ENCODE measurements around the gene BMERB1. TPM values are rescaled to one million over a fixed set of nuclear protein-coding genes. Genes with fewer than 3 reads are reported as not detected.

The BMERB1 gene
- total and polyA plus RNA-seq, 9 donors, result 17.8 to 29.2 (median 26.7) TPM

GRCh38 chr16:15521390-15521757, 87.0 kb downstream of the BMERB1 start:
- Histone ChIP-seq H3K36me3 (ENCODE audit: control insufficient read depth, insufficient read depth, low read length) (no peaks in the 10 kb centered on the region), H3K27ac (ENCODE audit: low read length) (peak overlapping the region; percentile 13), H3K4me3 (ENCODE audit: low read length) (no peak overlapping the region), H3K27me3 (ENCODE audit: control insufficient read depth, insufficient read depth, low read length) (no peaks in the 10 kb centered on the region), H3K9me3 (replicated peaks; ENCODE audit: control insufficient read depth, low read depth, low read length) (no peaks in the 10 kb centered on the region), H3K4me1 (ENCODE audit: control insufficient read depth, insufficient read depth, low read length) (peaks cover 56% of the 10 kb centered on the region)
- no peak for DNase-seq

- no peak for DNase-seq
- 40% methylated on average over 3 of the region's 10 CpGs for WGBS (ENCODE audit: insufficient coverage)
- peaks cover 53% of the 10 kb centered on the region for H3K4me1 ChIP-seq (ENCODE audit: control insufficient read depth, insufficient read depth, low read length)
- H3K4me3 ChIP-seq (ENCODE audit: low read length), result no peak overlapping the region
- peak overlapping the region; percentile 35 for H3K27ac ChIP-seq (ENCODE audit: low read length)
- H3K36me3 ChIP-seq (ENCODE audit: control insufficient read depth, insufficient read depth, low read length), result no peaks in the 10 kb centered on the region
- no peaks in the 10 kb centered on the region for H3K9me3 ChIP-seq (replicated peaks; ENCODE audit: control insufficient read depth, low read depth, low read length)
- H3K27me3 ChIP-seq (ENCODE audit: control insufficient read depth, insufficient read depth, low read length), result no peaks in the 10 kb centered on the region
These were observed 87.5 kb downstream of the BMERB1 start for GRCh38 chr16:15521758-15522509.

GRCh38 chr16:15523092-15523541, 88.7 kb downstream of the BMERB1 start:
- no peak overlapping the region for H3K4me3 ChIP-seq (ENCODE audit: low read length)
- DNase-seq, result peak; percentile 64
- 53% methylated on average over 10 of the region's 10 CpGs for WGBS (ENCODE audit: insufficient coverage)

DNA sequence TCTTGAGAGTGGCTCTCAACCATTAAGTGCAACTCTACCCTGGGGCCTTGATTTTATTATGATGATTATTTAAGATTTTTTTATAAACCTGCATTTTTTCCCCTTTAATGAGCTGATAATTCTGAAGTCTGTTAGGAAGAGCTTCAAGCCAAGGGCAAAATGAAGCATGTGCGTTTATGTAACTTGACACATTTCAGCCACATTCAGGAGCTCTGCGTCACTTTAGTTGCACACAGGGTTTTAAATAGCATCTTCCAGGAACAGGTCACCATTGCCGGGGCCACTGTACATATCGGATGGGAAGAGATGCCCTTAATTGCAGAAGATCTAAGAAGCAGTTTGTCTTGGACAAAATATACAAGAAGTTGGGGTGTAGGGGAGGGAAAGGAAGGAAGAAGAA, 89.6 kb downstream of the BMERB1 start:
- DNase-seq, result no peak
- Histone ChIP-seq H3K4me1 (ENCODE audit: control insufficient read depth, insufficient read depth, low read length) (peaks cover 38% of the 10 kb centered on the region), H3K9me3 (replicated peaks; ENCODE audit: control insufficient read depth, low read depth, low read length) (no peaks in the 10 kb centered on the region), H3K4me3 (ENCODE audit: low read length) (no peak overlapping the region), H3K27ac (ENCODE audit: low read length) (no peak overlapping the region), H3K36me3 (ENCODE audit: control insufficient read depth, insufficient read depth, low read length) (no peaks in the 10 kb centered on the region), H3K27me3 (ENCODE audit: control insufficient read depth, insufficient read depth, low read length) (no peaks in the 10 kb centered on the region)
- 73% methylated on average over 4 of the region's 4 CpGs for WGBS (ENCODE audit: insufficient coverage)

More at GRCh38 chr16:15523092-15523541, 88.7 kb downstream of the BMERB1 start:
- Histone ChIP-seq H3K27ac (ENCODE audit: low read length) (no peak overlapping the region), H3K27me3 (ENCODE audit: control insufficient read depth, insufficient read depth, low read length) (no peaks in the 10 kb centered on the region), H3K36me3 (ENCODE audit: control insufficient read depth, insufficient read depth, low read length) (no peaks in the 10 kb centered on the region), H3K4me1 (ENCODE audit: control insufficient read depth, insufficient read depth, low read length) (peaks cover 46% of the 10 kb centered on the region), H3K9me3 (replicated peaks; ENCODE audit: control insufficient read depth, low read depth, low read length) (no peaks in the 10 kb centered on the region)

DNA sequence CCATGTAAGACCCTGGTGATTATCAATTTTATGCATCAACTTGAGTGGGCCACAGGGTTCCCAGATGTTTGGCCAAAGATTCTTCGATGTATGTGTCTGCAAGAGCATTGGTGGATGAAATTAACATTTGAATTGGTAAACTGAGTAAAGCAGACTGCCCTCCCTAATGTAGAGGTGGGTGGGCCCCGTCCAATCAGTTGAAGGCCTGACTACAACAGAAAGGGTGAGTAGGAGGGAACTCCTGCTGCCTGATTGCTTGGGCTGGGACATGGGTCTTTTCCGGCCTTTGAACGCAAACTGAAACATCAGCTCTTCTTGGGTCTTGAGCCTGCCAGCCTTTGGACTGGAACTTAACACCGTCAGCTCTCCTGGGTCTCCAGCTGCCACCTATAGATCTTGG, 90.6 kb downstream of the BMERB1 start:
- Histone ChIP-seq H3K27ac (ENCODE audit: low read length) (no peak overlapping the region), H3K4me3 (ENCODE audit: low read length) (no peak overlapping the region), H3K9me3 (replicated peaks; ENCODE audit: control insufficient read depth, low read depth, low read length) (no peaks in the 10 kb centered on the region), H3K4me1 (ENCODE audit: control insufficient read depth, insufficient read depth, low read length) (peaks cover 28% of the 10 kb centered on the region), H3K36me3 (ENCODE audit: control insufficient read depth, insufficient read depth, low read length) (no peaks in the 10 kb centered on the region), H3K27me3 (ENCODE audit: control insufficient read depth, insufficient read depth, low read length) (no peaks in the 10 kb centered on the region)
- DNase-seq, result no peak
- WGBS (ENCODE audit: insufficient coverage), result 98% methylated on average over 5 of the region's 5 CpGs

DNA sequence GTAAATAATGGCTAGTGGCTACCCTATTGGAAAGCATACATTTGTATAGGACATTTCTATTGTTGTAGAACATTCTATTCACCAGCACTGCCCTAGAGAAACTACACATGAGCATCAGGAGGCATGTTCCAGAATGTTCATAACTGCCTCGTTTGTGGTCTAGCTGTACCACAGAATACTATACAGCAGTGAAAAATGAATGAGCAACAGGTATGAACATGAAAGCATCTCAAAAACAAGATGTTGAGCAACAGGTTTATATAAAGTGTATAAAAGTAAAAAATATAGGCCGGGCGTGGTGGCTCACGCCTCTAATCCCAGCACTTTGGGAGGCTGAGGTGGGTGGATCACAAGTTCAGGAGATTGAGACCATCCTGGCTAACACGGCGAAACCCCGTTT, 91.7 kb downstream of the BMERB1 start:
- DNase-seq, result no peak
- no CpG with 5 or more reads among the region's 7 CpGs for WGBS (ENCODE audit: insufficient coverage)

GRCh38 chr16:15526731-15527130, 92.3 kb downstream of the BMERB1 start:
- Histone ChIP-seq H3K9me3 (replicated peaks; ENCODE audit: control insufficient read depth, low read depth, low read length) (no peaks in the 10 kb centered on the region), H3K27ac (ENCODE audit: low read length) (no peak overlapping the region), H3K36me3 (ENCODE audit: control insufficient read depth, insufficient read depth, low read length) (no peaks in the 10 kb centered on the region), H3K4me1 (ENCODE audit: control insufficient read depth, insufficient read depth, low read length) (peaks cover 19% of the 10 kb centered on the region), H3K4me3 (ENCODE audit: low read length) (no peak overlapping the region), H3K27me3 (ENCODE audit: control insufficient read depth, insufficient read depth, low read length) (no peaks in the 10 kb centered on the region)
- DNase-seq, result no peak
- WGBS (ENCODE audit: insufficient coverage), result no CpG with 5 or more reads among the region's 2 CpGs

More for the DNA sequence above, 91.7 kb downstream of the BMERB1 start:
- Histone ChIP-seq H3K36me3 (ENCODE audit: control insufficient read depth, insufficient read depth, low read length) (no peaks in the 10 kb centered on the region), H3K27me3 (ENCODE audit: control insufficient read depth, insufficient read depth, low read length) (no peaks in the 10 kb centered on the region), H3K9me3 (replicated peaks; ENCODE audit: control insufficient read depth, low read depth, low read length) (no peaks in the 10 kb centered on the region), H3K27ac (ENCODE audit: low read length) (no peak overlapping the region), H3K4me3 (ENCODE audit: low read length) (no peak overlapping the region), H3K4me1 (ENCODE audit: control insufficient read depth, insufficient read depth, low read length) (peaks cover 24% of the 10 kb centered on the region)

DNA sequence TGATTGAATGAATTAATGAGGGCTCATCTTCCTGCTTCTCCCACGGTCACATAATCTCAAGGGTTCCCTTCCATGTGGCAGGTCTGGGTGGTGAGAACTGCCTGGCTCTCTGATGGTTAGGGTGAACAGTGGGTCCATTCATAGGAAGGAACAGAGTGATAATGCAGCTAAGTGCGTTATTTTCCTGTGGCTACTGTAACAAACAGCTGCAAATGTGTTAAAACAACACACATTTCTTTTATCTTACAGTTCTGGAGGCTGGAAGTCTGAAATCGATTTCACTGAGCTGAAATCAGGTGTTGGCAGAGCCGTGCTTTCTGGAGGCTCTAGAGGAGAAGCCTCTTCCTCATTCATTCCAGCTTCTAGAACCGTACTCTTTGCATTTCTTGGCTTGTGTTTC, 95.3 kb downstream of the BMERB1 start:
- no peak overlapping the region for H3K27ac ChIP-seq (ENCODE audit: low read length)
- 68% methylated on average over 4 of the region's 5 CpGs for WGBS (ENCODE audit: insufficient coverage)
- DNase-seq, result no peak
- H3K9me3 ChIP-seq (replicated peaks; ENCODE audit: control insufficient read depth, low read depth, low read length), result no peaks in the 10 kb centered on the region
- H3K36me3 ChIP-seq (ENCODE audit: control insufficient read depth, insufficient read depth, low read length), result no peaks in the 10 kb centered on the region
- no peaks in the 10 kb centered on the region for H3K27me3 ChIP-seq (ENCODE audit: control insufficient read depth, insufficient read depth, low read length)
- no peaks in the 10 kb centered on the region for H3K4me1 ChIP-seq (ENCODE audit: control insufficient read depth, insufficient read depth, low read length)
- no peak overlapping the region for H3K4me3 ChIP-seq (ENCODE audit: low read length)

DNA sequence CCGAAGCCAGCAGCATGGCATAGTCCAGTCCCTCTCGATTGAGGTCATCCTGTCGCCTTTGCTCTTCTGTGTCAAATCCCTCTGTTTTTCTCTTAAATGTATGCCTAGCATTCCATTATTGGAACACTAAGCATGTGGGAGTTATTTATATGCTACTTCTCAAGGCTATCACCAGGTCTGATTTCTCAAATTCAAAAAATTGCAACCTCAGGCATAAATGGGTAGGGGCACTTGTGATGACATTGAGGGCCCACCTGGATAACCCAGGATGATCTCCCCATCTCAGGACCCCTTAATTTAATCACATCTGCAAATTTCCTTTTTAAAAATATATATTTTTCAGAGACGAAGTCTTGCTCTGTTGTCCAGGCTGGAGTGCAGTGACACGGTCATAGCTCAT, 95.7 kb downstream of the BMERB1 start:
- Histone ChIP-seq H3K4me3 (ENCODE audit: low read length) (no peak overlapping the region), H3K9me3 (replicated peaks; ENCODE audit: control insufficient read depth, low read depth, low read length) (no peaks in the 10 kb centered on the region)
- 100% methylated on average over 1 of the region's 5 CpGs for WGBS (ENCODE audit: insufficient coverage)

DNA sequence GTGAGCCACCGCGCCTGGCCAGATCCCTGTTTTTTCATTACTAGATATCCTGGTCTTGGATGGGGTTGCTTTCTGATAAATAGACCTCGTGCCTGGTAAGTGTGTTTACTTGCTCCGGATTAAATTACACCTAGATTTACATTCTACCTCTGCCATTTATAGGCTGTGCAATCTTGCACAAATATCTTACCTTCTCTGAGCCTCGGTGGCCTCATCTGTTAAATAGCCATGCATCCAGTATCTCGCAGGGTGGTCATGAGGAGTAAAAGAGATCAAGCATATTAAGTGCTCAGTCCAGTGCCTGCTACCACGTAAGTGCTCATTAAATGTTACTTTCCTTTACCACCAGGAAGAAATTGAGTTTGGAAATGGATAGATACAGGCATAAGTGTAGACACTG, 98.4 kb downstream of the BMERB1 start:
- Histone ChIP-seq H3K27me3 (ENCODE audit: control insufficient read depth, insufficient read depth, low read length) (no peaks in the 10 kb centered on the region), H3K4me1 (ENCODE audit: control insufficient read depth, insufficient read depth, low read length) (no peaks in the 10 kb centered on the region), H3K27ac (ENCODE audit: low read length) (no peak overlapping the region), H3K9me3 (replicated peaks; ENCODE audit: control insufficient read depth, low read depth, low read length) (no peaks in the 10 kb centered on the region), H3K36me3 (ENCODE audit: control insufficient read depth, insufficient read depth, low read length) (no peaks in the 10 kb centered on the region), H3K4me3 (ENCODE audit: low read length) (no peak overlapping the region)
- no peak for DNase-seq
- no CpG with 5 or more reads among the region's 7 CpGs for WGBS (ENCODE audit: insufficient coverage)

More for the DNA sequence above, 95.7 kb downstream of the BMERB1 start:
- H3K4me1 ChIP-seq (ENCODE audit: control insufficient read depth, insufficient read depth, low read length), result no peaks in the 10 kb centered on the region
- H3K27ac ChIP-seq (ENCODE audit: low read length), result no peak overlapping the region
- DNase-seq, result no peak
- no peaks in the 10 kb centered on the region for H3K36me3 ChIP-seq (ENCODE audit: control insufficient read depth, insufficient read depth, low read length)
- no peaks in the 10 kb centered on the region for H3K27me3 ChIP-seq (ENCODE audit: control insufficient read depth, insufficient read depth, low read length)

DNA sequence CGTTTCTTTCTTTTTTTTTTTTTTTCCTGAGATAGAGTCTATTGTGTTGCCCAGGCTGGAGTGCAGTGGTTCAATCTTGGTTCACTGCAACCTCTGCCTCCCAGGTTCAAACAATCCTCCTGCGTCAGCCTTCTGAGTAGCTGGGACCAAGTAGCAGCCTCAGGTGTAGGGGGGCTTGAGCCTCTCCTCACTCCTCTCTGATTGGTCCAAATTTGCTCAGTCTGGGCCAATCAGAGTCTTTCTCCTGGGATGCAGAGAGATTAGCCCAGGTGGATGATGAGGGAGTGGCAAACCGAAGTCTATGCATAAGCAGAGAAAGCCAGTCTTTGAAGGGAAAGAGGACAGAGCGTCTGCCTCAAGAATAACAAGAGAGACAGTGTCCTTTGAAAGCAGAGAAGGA, 99.0 kb downstream of the BMERB1 start:
- no peaks in the 10 kb centered on the region for H3K36me3 ChIP-seq (ENCODE audit: control insufficient read depth, insufficient read depth, low read length)
- no peaks in the 10 kb centered on the region for H3K27me3 ChIP-seq (ENCODE audit: control insufficient read depth, insufficient read depth, low read length)
- H3K27ac ChIP-seq (ENCODE audit: low read length), result no peak overlapping the region
- H3K9me3 ChIP-seq (replicated peaks; ENCODE audit: control insufficient read depth, low read depth, low read length), result no peaks in the 10 kb centered on the region
- no peak for DNase-seq
- WGBS (ENCODE audit: insufficient coverage), result 87% methylated on average over 2 of the region's 4 CpGs
- no peak overlapping the region for H3K4me3 ChIP-seq (ENCODE audit: low read length)
- H3K4me1 ChIP-seq (ENCODE audit: control insufficient read depth, insufficient read depth, low read length), result no peaks in the 10 kb centered on the region

Data from muscle of leg (tissue), 11 donors.